GM10847 (cell line): Measurements from ENCODE around the gene GPD2.

ENCODE experiments used
- POLR2A ChIP-seq: IDR thresholded peaks from 2 replicates; pipeline ENCODE4 v1.6.1; 2011; ENCODE audit not compliant: insufficient read length; ENCODE audit errors: extremely low read depth

Gene GPD2

DNA sequence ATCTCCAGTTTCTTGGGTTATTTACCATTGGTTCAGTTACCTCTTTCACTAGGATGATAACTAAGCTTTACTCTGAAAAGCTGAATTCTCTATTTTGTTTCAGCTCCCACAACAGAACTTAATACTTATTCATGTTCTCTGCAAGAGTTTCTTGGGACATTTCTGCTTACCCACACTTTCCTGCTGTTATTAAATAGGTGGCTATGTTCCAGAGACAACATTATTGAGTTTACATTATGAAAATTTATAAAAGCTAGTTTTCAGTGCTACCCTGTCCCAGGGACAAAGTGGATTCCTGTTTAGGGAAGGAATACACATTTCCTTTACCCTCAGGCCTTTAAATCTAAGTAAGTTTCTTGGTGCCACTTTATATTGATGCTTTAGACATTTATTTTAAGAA is 7.0 kb upstream of the GPD2 start:
- no peak for TF ChIP-seq POLR2A

- TF ChIP-seq POLR2A = no peak
These were observed 5.8 kb upstream of the GPD2 start for GRCh38 chr2:156430236-156430979.

DNA sequence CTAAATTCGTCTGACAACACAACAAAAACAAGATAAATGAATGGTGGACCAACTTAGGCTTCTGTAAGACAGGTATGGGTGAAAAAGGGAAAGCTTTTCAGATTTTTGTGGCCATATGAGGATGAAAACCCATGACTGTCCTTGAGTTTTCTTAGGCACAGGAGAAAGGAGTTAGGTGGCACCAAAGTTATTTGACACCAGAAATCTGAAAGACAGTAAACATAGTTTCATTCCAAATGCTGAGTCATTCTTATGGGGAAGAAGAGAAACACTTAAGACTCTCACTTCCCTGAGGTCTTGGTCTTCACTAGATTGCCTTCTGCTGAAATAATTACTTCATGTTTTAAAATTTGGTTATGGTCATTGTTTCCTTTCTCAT is 5.2 kb upstream of the GPD2 start:
- TF ChIP-seq POLR2A = no peak

GRCh38 chr2:156434461-156435291 is 1.5 kb upstream of the GPD2 start:
- TF ChIP-seq POLR2A = no peak

GRCh38 chr2:156435396-156435717 is 822 bp upstream of the GPD2 start:
- TF ChIP-seq POLR2A = no peak

DNA sequence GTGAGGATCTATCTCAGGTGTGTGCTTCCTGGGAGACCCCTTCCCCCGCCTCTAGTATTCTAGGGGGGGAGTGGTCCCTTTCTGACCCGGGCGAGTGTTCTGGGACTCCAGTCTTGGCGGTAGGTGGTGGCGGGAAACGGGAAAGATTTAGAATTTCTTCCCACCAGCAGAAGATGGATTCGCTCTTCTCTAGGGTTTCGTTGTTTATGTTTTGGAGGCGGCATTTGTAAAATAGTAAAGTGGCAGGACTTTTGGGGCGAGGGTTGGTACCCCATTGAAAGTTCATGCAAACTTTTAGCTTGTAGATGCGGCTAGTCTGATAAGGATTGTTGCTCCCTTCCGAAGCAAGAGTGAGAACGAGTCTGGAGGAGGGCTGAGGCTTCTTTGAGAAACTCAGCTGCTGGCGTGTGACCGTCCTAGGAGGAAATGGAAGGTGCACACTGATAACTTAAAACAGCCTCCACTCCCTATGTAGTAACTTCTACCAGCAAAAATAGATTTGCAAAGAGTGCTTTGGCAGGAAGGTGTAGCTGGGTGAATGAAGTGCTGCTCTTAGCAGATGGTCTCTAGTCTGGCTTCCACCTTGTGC is 412 bp downstream of the GPD2 start:
- no peak for TF ChIP-seq POLR2A

- TF ChIP-seq POLR2A = no peak
These were observed 1.2 kb downstream of the GPD2 start for GRCh38 chr2:156437272-156437930.

DNA sequence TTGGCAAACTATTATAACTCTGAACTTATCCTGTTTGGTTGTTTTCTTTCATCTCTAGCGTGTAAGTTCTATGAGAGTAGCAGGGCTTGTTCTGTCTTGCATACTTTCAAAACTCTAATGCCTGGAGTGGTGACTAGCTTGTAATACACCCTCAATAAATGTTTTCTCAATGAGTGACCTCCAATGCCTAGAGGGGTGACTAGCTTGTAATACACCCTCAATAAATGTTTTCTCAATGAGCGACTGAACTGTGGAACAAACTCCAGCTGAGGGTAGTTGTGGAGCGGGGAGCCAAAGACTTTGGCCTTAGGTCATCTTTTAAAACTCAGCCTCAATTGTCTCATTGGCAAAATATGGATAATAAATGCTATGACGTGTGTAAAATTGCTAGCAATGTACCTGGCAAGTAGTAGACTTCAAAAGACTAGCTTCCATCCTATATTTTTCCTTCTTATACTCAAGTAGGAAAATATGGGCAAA is 1.8 kb downstream of the GPD2 start:
- TF ChIP-seq POLR2A = no peak

- TF ChIP-seq POLR2A = no peak
These were observed 6.9 kb downstream of the GPD2 start for GRCh38 chr2:156443089-156443488.

GRCh38 chr2:156445296-156446220 is 9.4 kb downstream of the GPD2 start:
- no peak for TF ChIP-seq POLR2A

GRCh38 chr2:156447761-156448160 is 11.6 kb downstream of the GPD2 start:
- no peak for TF ChIP-seq POLR2A

DNA sequence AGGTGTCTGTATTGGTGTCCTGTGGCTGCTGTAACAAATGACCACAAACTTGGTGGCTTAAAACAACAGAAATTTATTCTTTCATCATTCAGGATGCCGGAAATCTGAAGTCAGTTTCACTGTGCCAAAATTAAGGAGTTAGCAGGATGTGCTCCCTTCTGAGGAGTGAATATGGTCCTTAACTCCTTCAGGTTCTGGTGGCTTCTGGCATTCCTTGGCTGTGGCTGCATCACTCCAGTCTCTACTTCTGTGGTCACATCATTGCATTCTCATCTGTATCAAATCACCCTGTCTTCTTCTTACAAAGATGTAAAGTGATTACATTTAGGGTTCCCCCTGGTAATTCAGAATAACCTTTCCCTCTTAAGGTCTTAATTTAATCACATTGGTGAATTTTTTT is 12.6 kb downstream of the GPD2 start:
- TF ChIP-seq POLR2A = no peak

DNA sequence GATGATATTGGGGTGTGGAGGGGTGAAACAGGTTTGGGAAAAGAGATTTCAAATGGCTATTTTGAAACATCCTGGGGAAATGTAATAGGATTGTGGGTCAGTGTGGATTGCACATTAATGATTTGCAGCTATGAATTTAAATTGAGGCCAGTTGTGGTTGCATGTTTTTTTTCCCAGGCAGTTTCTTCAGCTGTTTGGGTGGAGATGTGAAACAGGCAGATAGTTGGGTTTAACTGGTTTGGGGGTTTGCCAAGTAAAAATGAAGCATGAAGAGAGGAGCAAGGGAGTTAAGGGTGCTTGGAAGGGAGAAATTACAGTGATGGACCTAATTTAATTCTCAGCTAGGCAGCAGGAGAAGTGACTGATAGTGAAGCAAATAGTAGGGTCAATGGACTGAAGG is 16.8 kb downstream of the GPD2 start:
- no peak for TF ChIP-seq POLR2A

GRCh38 chr2:156455361-156455975 is 19.3 kb downstream of the GPD2 start:
- no peak for TF ChIP-seq POLR2A
